GM18861 (cell line): ENCODE data around the gene C6orf15.
A peak's percentile ranks its signal among the peaks of the same experiment; 100 is the strongest.

ENCODE experiments used
- ATAC-seq: cut with Tn5 transposase; IDR thresholded peaks from one replicate; pipeline ENCODE4 v1.9.1; 2021; ENCODE audit not compliant: unreplicated experiment

C6orf15 gene

GRCh38 chr6:31110825-31111582, 1.4 kb downstream of the C6orf15 start:
- ATAC-seq, result no peak

GRCh38 chr6:31107052-31107451, 5.3 kb downstream of the C6orf15 start:
- no peak for ATAC-seq

GRCh38 chr6:31103136-31103535, 9.2 kb downstream of the C6orf15 start:
- no peak for ATAC-seq

DNA sequence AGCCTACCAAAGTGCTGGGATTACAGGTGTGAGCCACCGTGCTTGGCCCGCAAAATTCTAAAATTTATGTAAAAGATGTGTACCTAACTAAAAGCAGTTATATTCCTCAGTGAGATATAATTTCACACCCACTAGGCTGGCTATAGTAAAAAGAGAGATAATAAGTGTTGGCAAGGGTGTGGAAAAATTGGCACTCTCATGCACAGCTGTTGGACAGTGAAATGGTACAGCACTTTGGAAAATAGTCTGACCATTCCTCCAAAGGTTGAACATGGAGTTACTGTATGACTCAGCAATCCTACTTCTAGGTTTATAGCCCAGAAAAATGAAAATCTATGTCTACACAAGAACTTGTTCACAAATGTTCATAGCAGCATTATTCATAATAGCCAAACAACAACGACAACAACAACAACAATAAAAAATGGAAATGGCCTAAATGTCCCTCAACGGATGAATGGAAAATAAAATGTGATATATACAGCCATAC, 13.9 kb downstream of the C6orf15 start:
- no peak for ATAC-seq

DNA sequence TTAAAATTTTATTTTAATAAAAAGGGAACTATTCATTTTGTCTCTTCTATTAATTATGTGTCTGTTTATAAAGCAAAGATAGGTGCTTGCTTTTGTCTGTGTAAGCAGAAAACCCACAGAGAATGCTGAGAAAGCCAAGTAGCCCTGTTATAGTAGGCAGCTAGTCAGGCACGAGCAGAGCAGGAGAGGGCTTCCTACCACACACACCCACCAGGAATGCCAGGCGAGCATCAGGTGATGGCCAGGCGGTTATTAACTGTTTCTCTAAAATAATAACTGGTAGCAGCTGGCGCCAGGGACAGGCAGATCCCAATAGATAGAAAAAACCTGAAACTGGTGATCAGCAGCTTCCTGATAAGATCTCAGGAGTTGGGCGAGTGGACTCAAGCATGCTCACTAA, 15.7 kb downstream of the C6orf15 start:
- no peak for ATAC-seq

GRCh38 chr6:31096215-31096614, 16.2 kb downstream of the C6orf15 start:
- ATAC-seq, result no peak

- no peak for ATAC-seq
Observed at GRCh38 chr6:31094389-31094881, 17.9 kb downstream of the C6orf15 start.

- no peak for ATAC-seq
Observed at GRCh38 chr6:31092769-31093505, 19.4 kb downstream of the C6orf15 start.

- ATAC-seq, result no peak
Observed at GRCh38 chr6:31092238-31092637, 20.1 kb downstream of the C6orf15 start.

DNA sequence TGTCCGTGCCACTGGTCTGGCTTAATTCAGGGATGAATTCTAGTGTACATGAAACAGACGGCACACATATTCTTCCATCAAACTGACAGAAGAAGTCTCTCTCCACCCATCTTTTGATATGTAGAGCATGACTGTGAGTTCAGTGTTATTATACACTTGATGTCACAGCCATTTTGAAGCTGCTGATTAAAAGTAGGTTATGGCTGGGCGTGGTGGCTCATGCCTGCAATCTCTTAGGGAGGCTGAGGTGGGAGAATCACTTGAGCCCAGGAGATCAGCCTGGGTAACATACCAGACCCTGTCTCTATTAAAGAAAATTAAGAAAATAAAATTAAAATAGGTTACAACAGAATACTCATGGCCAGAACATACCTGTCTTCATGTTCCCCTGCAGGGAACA, 20.7 kb downstream of the C6orf15 start:
- ATAC-seq, result no peak

GRCh38 chr6:31090973-31091364, 21.4 kb downstream of the C6orf15 start:
- ATAC-seq, result no peak

- ATAC-seq, result no peak
Observed at GRCh38 chr6:31090275-31090972, 22.0 kb downstream of the C6orf15 start.

DNA sequence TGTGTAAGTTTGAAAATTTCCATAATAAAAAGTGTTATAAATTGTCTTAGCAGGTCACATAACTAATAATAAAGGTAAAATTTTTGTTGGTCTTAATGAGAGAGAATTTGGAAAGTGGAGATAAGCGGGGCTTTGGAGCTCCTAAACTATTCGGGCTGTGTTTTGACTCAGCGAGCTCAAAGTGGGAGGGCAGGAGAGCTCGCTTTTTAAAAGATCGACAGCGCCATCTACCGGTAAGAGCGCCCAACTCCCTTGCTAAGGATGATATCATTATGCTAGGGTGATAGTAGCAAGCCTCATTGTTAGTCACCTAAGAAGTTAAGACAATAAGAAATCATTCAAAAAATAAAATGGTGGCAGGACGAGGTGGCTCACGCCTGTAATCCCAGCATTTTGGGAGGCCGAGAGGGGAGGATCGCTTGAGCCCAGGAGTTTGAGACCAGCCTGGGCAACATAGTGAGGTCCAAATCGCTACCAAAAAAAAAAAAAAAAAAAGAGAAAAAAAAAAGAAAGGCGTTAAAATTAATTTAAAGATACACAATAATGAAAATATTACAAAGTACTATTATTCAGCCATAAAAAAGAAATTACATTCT, 24.8 kb downstream of the C6orf15 start:
- peak; percentile 56 for ATAC-seq

DNA sequence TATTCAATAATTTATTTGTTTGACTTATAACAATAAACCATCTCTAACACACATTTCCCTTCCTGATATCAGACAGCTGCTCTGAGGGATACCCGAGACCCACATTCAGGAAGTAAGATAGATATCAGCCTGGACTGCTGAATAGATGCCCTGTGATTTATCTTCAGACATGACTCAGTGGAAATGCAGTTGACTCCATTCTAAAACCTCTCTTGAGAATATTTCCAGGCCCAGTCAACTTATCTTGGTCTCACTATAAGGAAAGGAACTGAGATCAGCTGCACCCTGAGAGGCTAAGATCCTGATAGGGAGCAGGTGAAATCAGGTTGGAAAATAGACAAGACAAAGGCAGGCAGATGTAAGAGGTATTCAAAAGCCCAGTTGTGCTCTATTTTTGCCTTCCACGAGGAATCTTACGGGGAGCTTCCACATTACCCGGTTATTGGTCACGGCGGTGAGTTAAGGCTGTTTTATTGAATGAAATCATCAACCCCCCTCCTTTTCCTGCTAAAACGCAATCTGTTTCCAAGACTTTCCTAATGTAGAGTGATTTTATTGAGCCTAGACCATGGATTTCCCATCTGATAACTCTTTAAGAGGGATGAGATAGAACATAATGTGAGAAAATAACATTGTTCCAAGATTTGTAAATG, 25.5 kb downstream of the C6orf15 start:
- no peak for ATAC-seq

- no peak for ATAC-seq
Observed at GRCh38 chr6:31083742-31084354, 28.5 kb downstream of the C6orf15 start.

DNA sequence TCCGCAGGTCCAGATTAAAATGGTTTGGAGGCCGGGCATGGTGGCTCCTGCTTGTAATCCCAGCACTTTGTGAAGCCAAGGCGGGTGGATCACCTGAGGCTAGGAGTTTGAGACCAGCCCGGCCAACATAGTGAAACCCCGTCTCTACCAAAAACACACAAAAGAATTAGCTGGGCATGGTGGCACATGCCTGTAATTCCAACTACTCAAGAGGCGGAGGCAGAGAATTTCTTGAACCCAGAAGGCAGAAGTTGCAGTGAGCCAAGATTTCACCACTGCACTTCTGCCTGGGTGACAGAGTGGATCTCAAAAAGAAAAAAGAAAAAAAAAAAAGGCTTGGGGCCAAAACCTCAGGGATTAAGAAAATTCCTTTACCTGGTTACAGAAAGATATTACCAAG, 30.5 kb downstream of the C6orf15 start:
- no peak for ATAC-seq

DNA sequence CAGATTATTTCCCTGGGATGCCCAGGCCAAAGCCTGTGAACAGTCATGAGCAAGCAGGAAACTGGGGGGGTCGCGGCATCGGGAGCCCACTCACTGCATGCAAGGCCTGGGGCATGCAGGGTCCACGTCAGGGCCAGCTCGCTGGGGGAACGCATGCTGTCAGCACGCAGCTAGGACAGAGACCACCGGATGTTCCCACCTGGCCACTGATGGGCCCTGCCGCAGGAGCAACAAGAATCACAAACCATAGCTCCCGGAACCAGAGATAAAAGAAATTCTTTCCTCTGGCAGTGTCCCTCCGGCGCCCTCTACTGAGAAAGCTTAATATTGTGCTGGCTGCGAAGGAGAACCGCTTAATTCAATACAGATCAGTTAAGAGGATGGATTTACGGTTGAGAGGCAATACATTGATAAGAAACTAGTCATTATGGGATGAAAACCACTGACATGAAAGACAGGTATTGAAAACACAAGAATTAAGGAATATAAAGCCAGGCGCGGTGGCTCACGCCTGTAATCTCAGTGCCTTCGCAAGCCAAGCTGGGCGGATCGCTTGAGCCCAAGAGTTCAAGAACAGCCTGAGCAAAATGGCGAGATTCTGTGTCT, 32.6 kb downstream of the C6orf15 start:
- no peak for ATAC-seq

GRCh38 chr6:31076611-31077010, 35.8 kb downstream of the C6orf15 start:
- no peak for ATAC-seq

DNA sequence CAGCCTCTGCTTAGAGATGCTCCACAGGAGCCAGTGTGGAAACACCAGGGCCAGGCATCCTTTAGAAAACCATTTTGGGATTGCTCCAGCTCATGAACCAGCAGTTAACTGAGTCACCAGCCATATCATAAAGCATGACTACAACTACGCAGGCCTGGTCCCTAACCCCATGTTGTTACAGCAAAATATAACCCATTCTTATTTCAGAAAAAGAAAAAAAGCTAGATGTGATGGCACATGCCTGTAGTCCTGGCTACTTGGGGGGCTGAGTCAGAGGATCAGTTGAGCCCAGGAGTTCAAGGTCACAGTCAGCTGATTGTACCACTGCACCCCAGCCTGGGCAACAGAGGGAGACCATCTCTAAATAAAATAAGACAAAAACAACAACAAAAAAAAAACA, 36.8 kb downstream of the C6orf15 start:
- no peak for ATAC-seq

- ATAC-seq, result no peak
Observed at GRCh38 chr6:31074401-31074800, 38.0 kb downstream of the C6orf15 start.
